ENCODE measurements around the gene PRLR. TPM values are rescaled to one million over a fixed set of nuclear protein-coding genes. Genes with fewer than 3 reads are reported as not detected.

The PRLR gene
- total RNA-seq, 6 experiments from 2014 or later: 7.4 to 26.8 (median 15.1) TPM

- intact Hi-C loops (cut with DNase I): loop anchor here (10.0 kb wide), 1 partner anchor 93 kb away; no protein-coding TSS in a partner anchor
These were observed 138.6 kb downstream of the PRLR start for GRCh38 chr5:35091704-35092103.

DNA sequence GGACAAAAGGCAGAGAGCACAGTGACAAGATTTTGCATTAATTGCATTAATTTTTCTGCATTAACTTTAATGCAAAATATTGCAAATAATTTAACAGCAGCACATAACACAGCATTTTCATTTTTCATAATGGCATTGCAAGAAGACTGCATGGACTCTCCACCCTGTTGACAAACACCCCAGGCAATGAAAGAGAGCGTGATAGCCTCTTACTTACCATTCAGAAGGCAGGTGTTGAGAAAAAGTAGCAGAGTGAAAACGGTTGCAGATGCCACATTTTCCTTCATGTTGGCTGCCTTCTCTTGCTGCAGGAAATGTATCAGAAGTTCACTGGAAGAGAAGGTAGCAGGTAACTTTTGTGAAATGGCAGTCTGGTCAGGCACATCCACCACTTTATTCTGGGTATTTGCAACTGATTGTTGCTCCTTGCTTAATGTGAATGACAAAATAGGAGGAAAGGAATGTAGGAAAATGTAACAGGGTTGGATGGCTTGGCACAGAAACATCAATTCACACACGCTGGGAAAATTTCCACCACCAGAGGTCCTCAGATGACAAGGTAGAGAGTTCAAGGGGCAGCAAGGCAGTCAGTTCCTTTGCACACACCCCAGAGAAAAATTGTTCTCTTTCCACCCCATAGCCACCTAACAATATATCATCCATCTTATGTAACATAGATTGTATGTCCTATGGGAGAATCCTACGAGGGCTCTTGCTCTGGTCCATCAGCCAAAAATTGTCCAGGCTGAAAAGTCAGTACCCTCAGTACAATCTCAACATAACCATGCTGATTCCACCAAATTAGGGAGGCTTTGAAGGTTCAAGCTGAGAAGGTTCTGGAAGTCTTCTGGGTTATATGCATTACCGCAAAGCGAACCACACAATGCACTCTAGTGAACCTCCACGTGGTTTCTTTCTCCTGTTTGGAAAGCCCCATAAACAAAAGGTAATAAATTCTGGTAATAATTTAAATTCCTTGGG lies 140.7 kb downstream of the PRLR start:
- no peak overlapping the region for H3K27ac ChIP-seq
- peaks cover 0 to 12% (median 3%) of the 10 kb centered on the region in 4 donors for H3K4me1 ChIP-seq
- no peaks in the 10 kb centered on the region for H3K36me3 ChIP-seq
- WGBS (ENCODE audit: insufficient coverage, low coverage, low lambda C conversion rate, missing lambda C conversion rate): 44% methylated on average over 7 of the region's 7 CpGs
- DNase-seq (peak in 1 of 3 donors; percentile 70), ATAC-seq (peak; percentile 80 to 88 (median 85))
- TF ChIP-seq, protein P1, sequence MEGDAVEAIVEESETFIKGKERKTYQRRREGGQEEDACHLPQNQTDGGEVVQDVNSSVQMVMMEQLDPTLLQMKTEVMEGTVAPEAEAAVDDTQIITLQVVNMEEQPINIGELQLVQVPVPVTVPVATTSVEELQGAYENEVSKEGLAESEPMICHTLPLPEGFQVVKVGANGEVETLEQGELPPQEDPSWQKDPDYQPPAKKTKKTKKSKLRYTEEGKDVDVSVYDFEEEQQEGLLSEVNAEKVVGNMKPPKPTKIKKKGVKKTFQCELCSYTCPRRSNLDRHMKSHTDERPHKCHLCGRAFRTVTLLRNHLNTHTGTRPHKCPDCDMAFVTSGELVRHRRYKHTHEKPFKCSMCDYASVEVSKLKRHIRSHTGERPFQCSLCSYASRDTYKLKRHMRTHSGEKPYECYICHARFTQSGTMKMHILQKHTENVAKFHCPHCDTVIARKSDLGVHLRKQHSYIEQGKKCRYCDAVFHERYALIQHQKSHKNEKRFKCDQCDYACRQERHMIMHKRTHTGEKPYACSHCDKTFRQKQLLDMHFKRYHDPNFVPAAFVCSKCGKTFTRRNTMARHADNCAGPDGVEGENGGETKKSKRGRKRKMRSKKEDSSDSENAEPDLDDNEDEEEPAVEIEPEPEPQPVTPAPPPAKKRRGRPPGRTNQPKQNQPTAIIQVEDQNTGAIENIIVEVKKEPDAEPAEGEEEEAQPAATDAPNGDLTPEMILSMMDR (IDR thresholded peaks at IDR 0.05): peak; percentile 79 to 88 (median 83)
- no peak for TF ChIP-seq POLR2A (IDR thresholded peaks at IDR 0.05)
- intact Hi-C loops (cut with DNase I): loop anchor here (10.0 kb wide), 1 partner anchor 95 kb away; no protein-coding TSS in a partner anchor
- H3K9me3 ChIP-seq: no peaks in the 10 kb centered on the region
- no peaks in the 10 kb centered on the region for H3K27me3 ChIP-seq
- no peak overlapping the region for H3K4me3 ChIP-seq

More at GRCh38 chr5:35091704-35092103, 138.6 kb downstream of the PRLR start:
- H3K4me3 ChIP-seq: no peak overlapping the region
- H3K27ac ChIP-seq: no peak overlapping the region
- no peaks in the 10 kb centered on the region for H3K27me3 ChIP-seq
- no peaks in the 10 kb centered on the region for H3K9me3 ChIP-seq
- no peak for ATAC-seq
- peaks cover 0 to 26% (median 5%) of the 10 kb centered on the region in 4 donors for H3K4me1 ChIP-seq
- no peak for TF ChIP-seq POLR2A (IDR thresholded peaks at IDR 0.05)
- TF ChIP-seq, protein P1 (IDR thresholded peaks at IDR 0.05): no peak
- no peak for DNase-seq
- H3K36me3 ChIP-seq: no peaks in the 10 kb centered on the region
- WGBS (ENCODE audit: insufficient coverage, low coverage, low lambda C conversion rate, missing lambda C conversion rate): 69% methylated on average over 3 of the region's 5 CpGs

- TF ChIP-seq, protein P1 (IDR thresholded peaks at IDR 0.05): no peak
- no peak for TF ChIP-seq POLR2A (IDR thresholded peaks at IDR 0.05)
- intact Hi-C loops (cut with DNase I): no loop called here
- ATAC-seq (peak; percentile 28 to 74 (median 44)), DNase-seq (peak in 1 of 3 donors; percentile 45)
- 31% methylated on average over 3 of the region's 3 CpGs for WGBS (ENCODE audit: insufficient coverage, low coverage, low lambda C conversion rate, missing lambda C conversion rate)
- Histone ChIP-seq H3K4me1 (peaks cover 0 to 11% (median 3%) of the 10 kb centered on the region in 4 donors), H3K27ac (no peak overlapping the region), H3K9me3 (no peaks in the 10 kb centered on the region), H3K36me3 (no peaks in the 10 kb centered on the region), H3K4me3 (no peak overlapping the region), H3K27me3 (no peaks in the 10 kb centered on the region)
These were observed 142.3 kb downstream of the PRLR start for GRCh38 chr5:35087991-35088390.

- intact Hi-C loops (cut with DNase I): no loop called here
These were observed 147.1 kb downstream of the PRLR start for GRCh38 chr5:35083150-35083549.

More at GRCh38 chr5:35083150-35083549, 147.1 kb downstream of the PRLR start:
- ATAC-seq (peak; percentile 74 to 91 (median 88)), DNase-seq (peak; percentile 60 to 81 (median 74))
- peak overlapping the region in 1 of 3 donors; percentile 65 for H3K27ac ChIP-seq
- WGBS (ENCODE audit: insufficient coverage, low coverage, low lambda C conversion rate, missing lambda C conversion rate): 43% methylated on average over 3 of the region's 3 CpGs
- peaks cover 0 to 18% (median under 1%) of the 10 kb centered on the region in 4 donors for H3K4me1 ChIP-seq
- no peaks in the 10 kb centered on the region for H3K9me3 ChIP-seq
- H3K4me3 ChIP-seq: no peak overlapping the region
- no peaks in the 10 kb centered on the region for H3K27me3 ChIP-seq
- no peaks in the 10 kb centered on the region for H3K36me3 ChIP-seq
- TF ChIP-seq POLR2A (IDR thresholded peaks at IDR 0.05): no peak
- TF ChIP-seq, protein P1 (IDR thresholded peaks at IDR 0.05): no peak

Measured in right lobe of liver (tissue), 6 donors.